AG04450 (cell line): ENCODE results near the gene MYL4. TPM values are rescaled to one million over a fixed set of nuclear protein-coding genes. Genes with fewer than 3 reads are reported as not detected.

Source experiments
- CTCF ChIA-PET: fragments of 300-600, 350-600 bp; formaldehyde crosslinking; extraction: SDS; loops from one replicate; lab custom pipeline; 2022; ENCODE audit warnings: antibody characterized with exemption, inconsistent platforms; lab: Charles Lee
- POLR2A ChIA-PET: fragments of 350-600 bp; formaldehyde crosslinking; extraction: SDS; loops from one replicate; lab custom pipeline; 2021; ENCODE audit warnings: antibody characterized with exemption, inconsistent platforms; lab: Yijun Ruan, JAX
- DNase-seq: peaks from one replicate; pipeline ENCODE4 v3.0.0-alpha.2; 2011; ENCODE audit warnings: low read depth, low spot score
- H3K27ac ChIP-seq: one replicate; pipeline ENCODE4 v1.5.1; 2012; ENCODE audit warnings: low read depth, low read length, control low read depth
- H3K27me3 ChIP-seq: one replicate; pipeline ENCODE4 v1.6.0; 2012; ENCODE audit warnings: low read length; ENCODE audit not compliant: control insufficient read depth, insufficient read depth
- H3K4me3 ChIP-seq: 2 replicates; pipeline ENCODE4 v1.5.1; 2011; ENCODE audit warnings: mild to moderate bottlenecking, low read depth, low read length, control low read depth
- H3K9me3 ChIP-seq: 2 replicates; pipeline ENCODE4 v1.5.1; 2012; ENCODE audit warnings: low read length; ENCODE audit not compliant: control insufficient read depth, insufficient read depth
- CTCF ChIP-seq: IDR thresholded peaks from 2 replicates; pipeline ENCODE4 v1.5.1; 2011; ENCODE audit warnings: low read depth, low read length, control low read depth, inconsistent platforms
- polyA plus RNA-seq: library from polyadenylated mRNA; depleted of rRNA; stranded (reverse); fragments of >200 nt; gene quantifications from 2 replicates; pipeline ENCODE4 v1.2.3, GENCODE V29; 2011

MYL4 gene
- polyA plus RNA-seq, 1 experiment, result 0.19 TPM

GRCh38 chr17:47201166-47201565, 8.0 kb upstream of the MYL4 start:
- DNase-seq, result no peak
- no peak overlapping the region for H3K4me3 ChIP-seq
- ChIA-PET POLR2A (no interaction called here), CTCF (no interaction called here)
- peaks cover 2% of the 10 kb centered on the region for H3K27me3 ChIP-seq
- H3K9me3 ChIP-seq, result no peaks in the 10 kb centered on the region
- no peak for TF ChIP-seq CTCF
- no peak overlapping the region for H3K27ac ChIP-seq

- no peak overlapping the region for H3K27ac ChIP-seq
- H3K4me3 ChIP-seq, result no peak overlapping the region
- H3K27me3 ChIP-seq, result no peaks in the 10 kb centered on the region
- no peak for DNase-seq
- POLR2A ChIA-PET, result interaction anchor here (0.5 kb wide), 1 partner anchor 450 kb away, joined by 8 read pairs; no protein-coding TSS in a partner anchor
- CTCF ChIA-PET, result no interaction called here
- no peaks in the 10 kb centered on the region for H3K9me3 ChIP-seq
- TF ChIP-seq CTCF, result no peak
Measured at GRCh38 chr17:47203984-47204721, 5.0 kb upstream of the MYL4 start.

GRCh38 chr17:47204722-47205418, 4.3 kb upstream of the MYL4 start:
- TF ChIP-seq CTCF, result no peak
- POLR2A ChIA-PET, result interaction anchor here (0.5 kb wide), 1 partner anchor 450 kb away, joined by 8 read pairs; no protein-coding TSS in a partner anchor
- CTCF ChIA-PET, result interaction anchor here (1.4 kb wide), 1 partner anchor 25 kb away, joined by 4 read pairs; no protein-coding TSS in a partner anchor
- Histone ChIP-seq H3K4me3 (no peak overlapping the region), H3K9me3 (no peaks in the 10 kb centered on the region), H3K27ac (no peak overlapping the region), H3K27me3 (no peaks in the 10 kb centered on the region)
- no peak for DNase-seq

DNA sequence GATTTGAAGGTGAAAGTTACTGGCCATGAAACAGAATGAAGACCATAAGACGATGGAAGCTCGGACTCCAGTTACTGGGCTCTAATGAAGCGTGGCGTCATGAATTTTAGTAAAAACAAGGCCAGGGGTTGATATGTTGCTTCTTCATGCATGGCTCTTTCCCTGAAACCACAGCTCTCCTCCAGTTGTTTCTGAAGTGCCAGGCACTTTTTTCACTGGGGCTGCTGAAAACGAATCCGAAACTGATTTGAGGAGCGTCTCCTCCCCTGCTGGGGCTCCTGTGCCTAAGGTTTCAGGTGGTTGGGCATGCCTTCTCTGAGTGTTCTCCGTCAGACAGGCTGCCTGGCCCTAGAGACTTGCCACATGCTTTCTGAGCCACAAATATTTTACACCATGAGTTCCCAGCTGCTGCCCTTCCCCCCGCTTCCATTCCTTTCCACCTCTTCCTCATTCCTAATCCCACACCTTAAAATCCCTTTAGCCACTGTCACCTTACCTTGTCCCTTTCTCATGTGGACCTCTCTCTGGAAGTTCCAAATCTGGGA, 3.7 kb upstream of the MYL4 start:
- TF ChIP-seq CTCF, result no peak
- DNase-seq, result no peak
- Histone ChIP-seq H3K9me3 (no peaks in the 10 kb centered on the region), H3K27ac (peak overlapping the region; percentile 47), H3K4me3 (no peak overlapping the region), H3K27me3 (no peaks in the 10 kb centered on the region)
- ChIA-PET POLR2A (interaction anchor here (1.5 kb wide), 1 partner anchor 17 kb away, joined by 6 read pairs; the partner anchor contains the start of gene CDC27), CTCF (interaction anchor here (1.4 to 3.1 kb wide), 2 partner anchors 24 to 110 kb away, joined by 4 to 8 read pairs; no protein-coding TSS in a partner anchor)
